HepG2 (cell line): ENCODE data around the gene IQCM. TPM values are rescaled to one million over a fixed set of nuclear protein-coding genes. Genes with fewer than 3 reads are reported as not detected.

Experiments
- ATAC-seq: fragments of 200-7000 bp; cut with Tn5 transposase; 3 replicates; pipeline ENCODE4 v1.9.1; 2020; ENCODE audit warnings: mild to moderate bottlenecking, moderate library complexity
- BruUV-seq: library from RNA; stranded (reverse); fragments of 400-500 nt; replicated peaks from 2 replicates; lab custom pipeline; 2021; lab: Mats Ljungman, UMichigan
- CTCF ChIA-PET: fragments of 300-600 bp; formaldehyde crosslinking; extraction: SDS; loops from one replicate; lab custom pipeline; 2021; ENCODE audit warnings: low total read pairs, inconsistent platforms, low intra/inter-chr PET ratio; lab: Yijun Ruan, JAX
- POLR2A ChIA-PET: fragments of 350-600 bp; sonication (Branson Sonifier 250); formaldehyde crosslinking; loops from one replicate; lab custom pipeline; 2020; ENCODE audit warnings: antibody characterized with exemption, inconsistent platforms; lab: Yijun Ruan, JAX
- DNase-seq: peaks from one replicate; pipeline ENCODE4 v3.0.0-alpha.2; 2015; ENCODE audit warnings: low spot score
- FAIRE-seq: peaks from 3 replicates; lab custom pipeline; 2011; peaks lifted over from hg19 to GRCh38; lab: Jason Lieb, UNC
- H2AFZ ChIP-seq: one replicate; pipeline ENCODE4 v1.6.1; 2011; ENCODE audit warnings: low read length, inconsistent platforms
- H3K27ac ChIP-seq: fragments of 300-600 bp; 3 replicates; pipeline ENCODE4 v1.8.0; 2011; ENCODE audit warnings: mixed run types, mild to moderate bottlenecking, mixed read lengths, low read length, inconsistent platforms; ENCODE audit not compliant: insufficient read depth; ENCODE audit errors: extremely low read length
- H3K27me3 ChIP-seq, 2 experiments: fragments of 200-600 bp in 1 of 2; 2 replicates in 1 of 2; 3 replicates in 1 of 2; pipeline versions ENCODE4 v1.6.0 to v1.8.0; 2011; ENCODE audit warnings: low read length in 2 of 2, mild to moderate bottlenecking in 2 of 2, moderate library complexity in 2 of 2, inconsistent platforms in 1 of 2; ENCODE audit not compliant: insufficient read depth in 2 of 2, control insufficient read depth in 1 of 2
- H3K36me3 ChIP-seq, 2 experiments: fragments of 200-600 bp in 1 of 2; replicated peaks in 1 of 2; 2 replicates in 1 of 2; 3 replicates in 1 of 2; pipeline versions ENCODE4 v1.5.1 to v1.8.0; 2011; ENCODE audit warnings: low read length in 2 of 2, inconsistent platforms in 1 of 2; ENCODE audit not compliant: insufficient read depth in 2 of 2, control insufficient read depth in 1 of 2
- H3K4me1 ChIP-seq: 2 replicates; pipeline ENCODE4 v1.5.1; 2012; ENCODE audit warnings: low read length, inconsistent platforms; ENCODE audit not compliant: insufficient read depth
- H3K4me2 ChIP-seq: 2 replicates; pipeline ENCODE4 v1.6.0; 2011; ENCODE audit warnings: low read depth, low read length, inconsistent platforms
- H3K4me3 ChIP-seq, 3 experiments: fragments of 200-600 bp in 1 of 3; sonication (generic), shearing (Covaris generic) in 1 of 3; replicated peaks in 1 of 3; 2 replicates each; pipeline ENCODE4 v1.5.1; 2011 to 2016; ENCODE audit warnings: low read length in 3 of 3, inconsistent platforms in 2 of 3, low read depth in 2 of 3, mild to moderate bottlenecking in 2 of 3, control low read depth in 1 of 3, mixed read lengths in 1 of 3; ENCODE audit not compliant: insufficient read depth in 1 of 3
- H3K79me2 ChIP-seq: one replicate; pipeline ENCODE4 v1.6.1; 2011; ENCODE audit warnings: low read length, inconsistent platforms; ENCODE audit not compliant: insufficient read depth
- H3K9ac ChIP-seq: 2 replicates; pipeline ENCODE4 v1.6.0; 2011; ENCODE audit warnings: mild to moderate bottlenecking, low read depth, low read length, inconsistent platforms; ENCODE audit not compliant: insufficient read depth
- H3K9me3 ChIP-seq: 2 replicates; pipeline ENCODE4 v1.5.1; 2012; ENCODE audit warnings: mild to moderate bottlenecking, low read length
- H4K20me1 ChIP-seq: 2 replicates; pipeline ENCODE4 v1.6.0; 2011; ENCODE audit warnings: inconsistent platforms, mild to moderate bottlenecking, low read length, moderate library complexity; ENCODE audit not compliant: insufficient read depth
- AGO2 ChIP-seq: fragments of 200-400 bp; formaldehyde crosslinking; optimal IDR thresholded peaks from 2 replicates; pipeline ENCODE3; 2017; ENCODE audit warnings: mild to moderate bottlenecking, low read depth, low read length, moderate library complexity
- CBX5 ChIP-seq: sonication (generic); formaldehyde crosslinking; IDR thresholded peaks from 2 replicates; pipeline ENCODE4 v1.4.0; 2020; ENCODE audit warnings: missing genetic modification reagents, borderline replicate concordance
- FOSL1 ChIP-seq: sonication (generic); formaldehyde crosslinking; IDR thresholded peaks from 2 replicates; pipeline ENCODE4 v1.9.0; 2021; ENCODE audit warnings: missing genetic modification reagents, borderline replicate concordance
- GMEB1 ChIP-seq: sonication (generic); formaldehyde crosslinking; IDR thresholded peaks from 2 replicates; pipeline ENCODE4 v1.5.1; 2020; ENCODE audit warnings: missing genetic modification reagents, mild to moderate bottlenecking, borderline replicate concordance
- HNF4A ChIP-seq: sonication (generic); formaldehyde crosslinking; IDR thresholded peaks from 2 replicates; pipeline ENCODE4 v1.4.0; 2020; ENCODE audit warnings: missing genetic modification reagents
- IKZF1 ChIP-seq: fragments of 450-650 bp; IDR thresholded peaks from 2 replicates; pipeline ENCODE4 v1.7.1; 2016
- MAF1 ChIP-seq: sonication (generic); formaldehyde crosslinking; IDR thresholded peaks from 2 replicates; pipeline ENCODE4 v1.5.0; 2020; ENCODE audit warnings: missing genetic modification reagents, borderline replicate concordance
- PHF5A ChIP-seq: IDR thresholded peaks from one replicate; pipeline ENCODE4 v1.6.1; 2018; ENCODE audit warnings: low read depth, missing genetic modification reagents; ENCODE audit not compliant: unreplicated experiment
- POLR2AphosphoS5 ChIP-seq: IDR thresholded peaks from 2 replicates; pipeline ENCODE4 v1.6.1; 2012; ENCODE audit warnings: low read depth, low read length
- RBM22 ChIP-seq: fragments of 200-400 bp; formaldehyde crosslinking; optimal IDR thresholded peaks from 2 replicates; pipeline ENCODE3; 2017; ENCODE audit warnings: mild to moderate bottlenecking, low read length, moderate library complexity
- REST ChIP-seq, 2 experiments: IDR thresholded peaks; 2 replicates each; pipeline ENCODE4 v1.6.1; 2011 to 2012; ENCODE audit warnings: low read length in 2 of 2, borderline replicate concordance in 1 of 2, low read depth in 1 of 2, mild to moderate bottlenecking in 1 of 2, moderate library complexity in 1 of 2
- TAF1 ChIP-seq: sonication (generic); formaldehyde crosslinking; IDR thresholded peaks from 2 replicates; pipeline ENCODE4 v1.4.0; 2020; ENCODE audit warnings: missing genetic modification reagents
- TCF7 ChIP-seq: sonication (generic); IDR thresholded peaks from 2 replicates; pipeline ENCODE4 v1.6.1; 2016; ENCODE audit warnings: antibody characterized with exemption, low read depth
- ZBTB14 ChIP-seq: sonication (generic); formaldehyde crosslinking; IDR thresholded peaks from 2 replicates; pipeline ENCODE4 v1.4.0; 2020; ENCODE audit warnings: missing genetic modification reagents
- ZNF282 ChIP-seq: fragments of 450-650 bp; IDR thresholded peaks from 2 replicates; pipeline ENCODE4 v1.6.1; 2018; ENCODE audit not compliant: partially characterized antibody
- ZNF460 ChIP-seq: sonication (generic); formaldehyde crosslinking; IDR thresholded peaks from 2 replicates; pipeline ENCODE4 v1.5.1; 2020; ENCODE audit warnings: missing genetic modification reagents, mild to moderate bottlenecking, borderline replicate concordance
- ZUFSP ChIP-seq: sonication (generic); formaldehyde crosslinking; IDR thresholded peaks from 2 replicates; pipeline ENCODE4 v1.9.0; 2021; ENCODE audit warnings: missing genetic modification reagents, mild to moderate bottlenecking, borderline replicate concordance
- in situ Hi-C: cut with HindIII; loops from 2 replicates; pipeline ENCODE4 v1.10.0; 2017; ENCODE audit warnings: low pct_unique_long_range_greater_than_20kb; ENCODE audit not compliant: extremely low pct_ligation_motif_present
- intact Hi-C: fragments of 100-400 bp; cut with micrococcal nuclease; formaldehyde crosslinking; loops from one replicate; pipeline ENCODE4 v1.10.0; 2022; ENCODE audit not compliant: unreplicated experiment
- polyA plus RNA-seq, 8 experiments: library from polyadenylated mRNA; depleted of rRNA in 3 of 8; stranded (reverse) in 7 of 8; unstranded in 1 of 8; fragments of >200 nt; fragmentation: Illumina TruSeq in 4 of 8; extraction: Trizol in 4 of 8; gene quantifications; 2 replicates each; pipeline versions ENCODE4 v1.2.1 to v1.2.3, GENCODE V29; 2011 to 2016; ENCODE audit warnings: low read depth in 4 of 8, missing spikeins in 1 of 8, mixed read lengths in 1 of 8; ENCODE audit not compliant: insufficient read depth in 1 of 8
- total RNA-seq, 5 experiments: library from RNA; depleted of rRNA; stranded (reverse); fragments of >200 nt; fragmentation: Illumina TruSeq; extraction: Trizol; gene quantifications; 2 replicates each; pipeline ENCODE4 v1.2.3, GENCODE V29; 2016; ENCODE audit warnings: low read depth in 1 of 5

IQCM gene
- total and polyA plus RNA-seq, 2 of the 13 experiments (the other 11 are each of a cell fraction or from before 2014, with no cell fraction given), result not detected

- Histone ChIP-seq H3K36me3 (no peaks in the 10 kb centered on the region), H3K79me2 (no peaks in the 10 kb centered on the region), H3K27ac (no peak overlapping the region), H2AFZ (no peak overlapping the region), H3K27me3 (no peaks in the 10 kb centered on the region; a peak in 1 of 5 replicates), H3K9ac (no peak overlapping the region), H4K20me1 (no peaks in the 10 kb centered on the region), H3K9me3 (peaks cover 23% of the 10 kb centered on the region), H3K4me1 (no peaks in the 10 kb centered on the region), H3K4me2 (no peak overlapping the region), H3K4me3 (no peak overlapping the region)
- POLR2A ChIA-PET, result no interaction called here
- intact Hi-C loops, result loop anchor here (5.0 kb wide), 1 partner anchor 180 kb away; no protein-coding TSS in a partner anchor
- DNase-seq (no peak), ATAC-seq (no peak), FAIRE-seq (no peak)
- CTCF ChIA-PET, result no interaction called here
- TF ChIP-seq TAF1 (CRISPR knock-in tag), result no peak
- no peak for TF ChIP-seq IKZF1
- no peak for TF ChIP-seq GMEB1 (CRISPR knock-in tag)
- TF ChIP-seq ZUFSP (CRISPR knock-in tag), result no peak
- no peak for TF ChIP-seq ZNF282
- TF ChIP-seq HNF4A, result no peak
- TF ChIP-seq TCF7, result no peak
- TF ChIP-seq AGO2, result no peak
- no peak for TF ChIP-seq REST (IDR thresholded peaks at IDR 0.05; ENCODE audit: borderline replicate concordance in 1 of 2, low read depth in 1 of 2, low read length in 2 of 2)
- TF ChIP-seq FOSL1 (CRISPR knock-in tag), result no peak
- no peak for TF ChIP-seq MAF1 (CRISPR knock-in tag)
- no peak for TF ChIP-seq POLR2AphosphoS5
- no peak for TF ChIP-seq RBM22
- no peak for TF ChIP-seq CBX5 (CRISPR knock-in tag)
- TF ChIP-seq ZBTB14, result no peak
- TF ChIP-seq ZNF460 (CRISPR knock-in tag), result no peak
- no peak for TF ChIP-seq PHF5A
- in situ Hi-C loops, result no loop called here
- BruUV-seq, result no TSS peak
These were observed 263.0 kb downstream of the IQCM start for GRCh38 chr4:149552601-149553000.
